Left lung (tissue), 10 donors: ENCODE results near the gene RAB17. TPM values are rescaled to one million over a fixed set of nuclear protein-coding genes. Genes with fewer than 3 reads are reported as not detected.
A peak's percentile ranks its signal among the peaks of the same experiment; 100 is the strongest.

Experiments
- ATAC-seq: fragments of 200-7000 bp; cut with Tn5 transposase; one replicate; pipeline ENCODE4 v1.9.1; 2020; ENCODE audit warnings: moderate library complexity
- DNase-seq, 4 donors: peaks; one replicate each; pipeline ENCODE4 v3.0.0-alpha.2; 2013 to 2020
- H3K27ac ChIP-seq, 2 donors: fragments of 200-600 bp; sonication (generic) in 1 of 2; one replicate each; pipeline versions ENCODE4 v1.5.0 to v1.8.0; 2020 to 2021
- H3K27me3 ChIP-seq, 2 donors: fragments of 200-600 bp; sonication (generic) in 1 of 2; one replicate each; pipeline versions ENCODE4 v1.5.0 to v1.8.0; 2020 to 2021
- H3K36me3 ChIP-seq, 2 donors: fragments of 200-600 bp; sonication (generic) in 1 of 2; one replicate each; pipeline versions ENCODE4 v1.5.0 to v1.8.0; 2020 to 2021
- H3K4me1 ChIP-seq, 2 donors: fragments of 200-600 bp; one replicate each; pipeline ENCODE4 v1.8.0; 2021
- H3K4me3 ChIP-seq, 2 donors: fragments of 200-600 bp; sonication (generic) in 1 of 2; one replicate each; pipeline versions ENCODE4 v1.5.0 to v1.8.0; 2020 to 2021; ENCODE audit warnings: mild to moderate bottlenecking in 1 of 2
- H3K9me3 ChIP-seq, 2 donors: fragments of 200-600 bp; sonication (generic) in 1 of 2; one replicate each; pipeline versions ENCODE4 v1.5.0 to v1.8.0; 2020 to 2021
- CTCF ChIP-seq, 2 donors: fragments of 200-600 bp; sonication (generic) in 1 of 2; IDR thresholded peaks; one replicate each; pipeline versions ENCODE4 v1.5.0 to v1.8.0; 2021; ENCODE audit warnings: antibody characterized with exemption in 2 of 2
- intact Hi-C, 2 donors: fragments of 100-400 bp; cut with DNase I; formaldehyde crosslinking; loops; one replicate each; pipeline versions ENCODE4 v1.11.2 to v1.14.2; 2022
- polyA plus RNA-seq, 6 donors: library from polyadenylated mRNA; unstranded; fragments of 120-200 nt; gene quantifications; one replicate each; pipeline ENCODE4 v1.2.1, GENCODE V29; 2013; ENCODE audit not compliant: insufficient read length in 6 of 6
- total RNA-seq, 2 donors: library from RNA; stranded (reverse); fragmentation: NEBNext Ultra II Directional; extraction: Animal tissue kit (Norgen Biotek cat#: 25700); gene quantifications; one replicate each; pipeline ENCODE4 v1.2.1, GENCODE V29; 2021
- donor health status: DM: no; HTN: yes; CAD: no.
- donor health status: DM: no; HTN: no; CAD: no.

The RAB17 gene
- total and polyA plus RNA-seq, 8 donors = 12.1 to 37.9 (median 18.7) TPM

DNA sequence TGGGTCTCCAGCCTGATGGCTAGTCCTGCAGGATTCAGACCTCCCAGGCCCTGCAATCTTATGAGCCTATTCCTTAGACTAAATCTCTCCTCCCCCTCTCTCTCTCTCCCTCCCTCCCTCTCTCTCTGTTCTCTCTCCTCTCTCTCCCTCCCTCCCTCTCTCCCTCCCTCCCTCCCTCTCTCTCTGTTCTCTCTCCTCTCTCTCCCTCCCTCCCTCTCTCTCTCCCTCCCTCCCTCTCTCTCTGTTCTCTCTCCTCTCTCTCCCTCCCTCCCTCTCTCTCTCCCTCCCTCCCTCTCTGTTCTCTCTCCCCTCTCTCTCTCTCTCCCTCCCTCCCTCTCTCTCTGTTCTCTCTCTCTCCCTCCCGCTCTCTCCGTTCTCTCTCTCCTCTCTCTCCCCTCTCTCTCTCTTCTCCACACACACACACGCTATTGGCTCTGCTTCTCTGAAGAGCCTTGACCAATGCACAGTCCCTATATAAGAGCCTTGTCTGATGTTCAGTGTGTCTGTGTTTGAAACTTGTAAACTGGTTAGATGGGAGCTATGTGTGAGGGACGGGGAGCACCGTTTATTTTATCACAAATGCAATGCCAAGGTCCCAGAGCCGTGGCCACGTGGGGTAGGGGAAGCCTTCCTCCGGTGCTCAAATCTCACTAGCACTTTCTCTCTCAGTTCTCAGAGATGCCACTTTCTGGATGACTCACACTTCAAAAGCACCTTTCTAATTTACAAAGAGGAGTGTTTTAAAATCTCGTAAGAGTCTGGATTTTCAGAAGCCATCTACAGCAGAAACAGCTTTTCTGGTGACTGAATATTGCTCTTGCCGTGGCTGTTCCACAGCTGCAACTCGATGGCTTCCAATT is 33.5 kb downstream of the RAB17 start:
- no peak for DNase-seq
- peaks cover 0 to 35% of the 10 kb centered on the region in 2 donors for H3K36me3 ChIP-seq
- H3K27ac ChIP-seq = no peak overlapping the region
- no peaks in the 10 kb centered on the region for H3K27me3 ChIP-seq
- intact Hi-C loops = no loop called here
- no peak overlapping the region for H3K4me3 ChIP-seq
- ATAC-seq = peak; percentile 13
- no peak for TF ChIP-seq CTCF (IDR thresholded peaks at IDR 0.05)
- H3K9me3 ChIP-seq = peaks cover 0 to 17% of the 10 kb centered on the region in 2 donors
- no peaks in the 10 kb centered on the region for H3K4me1 ChIP-seq

GRCh38 chr2:237555560-237555959 is 35.0 kb downstream of the RAB17 start:
- DNase-seq = no peak
- peaks cover 0 to 41% of the 10 kb centered on the region in 2 donors for H3K36me3 ChIP-seq
- H3K27ac ChIP-seq = no peak overlapping the region
- intact Hi-C loops = no loop called here
- ATAC-seq = no peak
- no peak overlapping the region for H3K4me3 ChIP-seq
- H3K4me1 ChIP-seq = no peaks in the 10 kb centered on the region
- peaks cover 0 to 17% of the 10 kb centered on the region in 2 donors for H3K9me3 ChIP-seq
- H3K27me3 ChIP-seq = no peaks in the 10 kb centered on the region
- no peak for TF ChIP-seq CTCF (IDR thresholded peaks at IDR 0.05)

DNA sequence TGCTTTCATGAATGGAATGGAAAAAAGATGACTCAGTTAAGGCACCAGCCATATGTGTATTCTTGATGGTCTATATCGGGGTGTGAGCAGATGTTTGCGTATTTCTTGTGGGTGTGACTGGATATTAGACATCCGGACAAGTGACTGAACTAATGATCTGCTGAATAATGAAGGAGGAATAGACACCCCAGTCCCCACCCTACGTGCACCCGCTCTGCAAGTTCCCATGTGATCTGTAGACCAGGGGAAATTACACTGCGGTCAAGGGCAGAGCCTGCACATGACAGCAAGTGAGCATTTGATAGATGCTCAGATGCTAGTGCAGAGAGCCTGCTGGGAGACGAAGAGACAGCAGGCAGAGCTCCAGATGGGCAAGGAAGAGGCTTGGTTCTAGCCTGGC is 36.6 kb downstream of the RAB17 start:
- Histone ChIP-seq H3K27me3 (no peaks in the 10 kb centered on the region), H3K4me1 (no peaks in the 10 kb centered on the region), H3K27ac (no peak overlapping the region), H3K36me3 (peaks cover 0 to 53% of the 10 kb centered on the region in 2 donors), H3K4me3 (no peak overlapping the region), H3K9me3 (peaks cover 0 to 17% of the 10 kb centered on the region in 2 donors)
- DNase-seq (no peak), ATAC-seq (no peak)
- intact Hi-C loops = no loop called here
- TF ChIP-seq CTCF (IDR thresholded peaks at IDR 0.05) = no peak

GRCh38 chr2:237552908-237553307 is 37.6 kb downstream of the RAB17 start:
- no peak for ATAC-seq
- H3K27me3 ChIP-seq = no peaks in the 10 kb centered on the region
- no peaks in the 10 kb centered on the region for H3K4me1 ChIP-seq
- intact Hi-C loops = no loop called here
- no peak for DNase-seq
- H3K4me3 ChIP-seq = no peak overlapping the region
- peaks cover 0 to 17% of the 10 kb centered on the region in 2 donors for H3K9me3 ChIP-seq
- no peak overlapping the region for H3K27ac ChIP-seq
- TF ChIP-seq CTCF (IDR thresholded peaks at IDR 0.05) = no peak
- peaks cover 0 to 63% of the 10 kb centered on the region in 2 donors for H3K36me3 ChIP-seq

- ATAC-seq = no peak
- no peak overlapping the region for H3K27ac ChIP-seq
- no peaks in the 10 kb centered on the region for H3K4me1 ChIP-seq
- intact Hi-C loops = no loop called here
- no peak for DNase-seq
- peaks cover 0 to 69% of the 10 kb centered on the region in 2 donors for H3K36me3 ChIP-seq
- H3K27me3 ChIP-seq = no peaks in the 10 kb centered on the region
- peaks cover 0 to 14% of the 10 kb centered on the region in 2 donors for H3K9me3 ChIP-seq
- no peak overlapping the region for H3K4me3 ChIP-seq
- no peak for TF ChIP-seq CTCF (IDR thresholded peaks at IDR 0.05)
These were observed 39.4 kb downstream of the RAB17 start for GRCh38 chr2:237551071-237551574.
